Neural crest cell (in vitro differentiated cells): ENCODE results near the gene STPG1. TPM values are rescaled to one million over a fixed set of nuclear protein-coding genes. Genes with fewer than 3 reads are reported as not detected.

Experiments
- DNase-seq: peaks from one replicate; pipeline ENCODE4 v3.0.0; 2021; ENCODE audit warnings: low read depth, mixed read lengths, low spot score
- H3K27ac Mint-ChIP-seq: one replicate; pipeline ENCODE4 v1.8.0; 2021; ENCODE audit warnings: mild to moderate bottlenecking, mixed read lengths; ENCODE audit not compliant: unreplicated experiment
- H3K27me3 Mint-ChIP-seq: 2 replicates; pipeline ENCODE4 v1.8.0; 2021; ENCODE audit warnings: low read depth, mild to moderate bottlenecking, mixed read lengths
- H3K36me3 Mint-ChIP-seq: 2 replicates; pipeline ENCODE4 v1.8.0; 2021; ENCODE audit warnings: low read depth, mild to moderate bottlenecking, mixed read lengths
- H3K4me1 Mint-ChIP-seq: 2 replicates; pipeline ENCODE4 v1.8.0; 2021; ENCODE audit warnings: mixed read lengths
- H3K4me3 Mint-ChIP-seq: one replicate; pipeline ENCODE4 v1.8.0; 2021; ENCODE audit warnings: mild to moderate bottlenecking, mixed read lengths
- H3K9me3 Mint-ChIP-seq: 2 replicates; pipeline ENCODE4 v1.8.0; 2021; ENCODE audit warnings: mixed read lengths
- CTCF ChIP-seq: fragments of 200-600 bp; sonication (generic); conservative IDR thresholded peaks from 2 replicates; pipeline ENCODE4 v1.5.0; 2021; ENCODE audit warnings: antibody characterized with exemption, mild to moderate bottlenecking
- total RNA-seq: library from RNA; stranded (reverse); gene quantifications from 2 replicates; pipeline ENCODE4 v1.2.1, GENCODE V29; 2021

STPG1 gene
- total RNA-seq, 1 donor from 2014 or later, result 7.7 TPM

- DNase-seq, result no peak
- peaks cover 89% of the 10 kb centered on the region for H3K27me3 Mint-ChIP-seq
- H3K4me3 Mint-ChIP-seq, result no peak overlapping the region
- H3K36me3 Mint-ChIP-seq, result no peaks in the 10 kb centered on the region
- no peaks in the 10 kb centered on the region for H3K9me3 Mint-ChIP-seq
- peaks cover 19% of the 10 kb centered on the region for H3K4me1 Mint-ChIP-seq
- no peak for TF ChIP-seq CTCF
- H3K27ac Mint-ChIP-seq, result no peak overlapping the region
Measured at GRCh38 chr1:24319962-24320361, 93.6 kb downstream of the STPG1 start.

GRCh38 chr1:24319312-24319863, 94.2 kb downstream of the STPG1 start, which contains the start of gene GRHL3:
TSS of gene GRHL3 (plus strand) at chr1:24319357. CDS start at chr1:24319552, 195 bp downstream.
- H3K9me3 Mint-ChIP-seq, result no peaks in the 10 kb centered on the region
- peaks cover 19% of the 10 kb centered on the region for H3K4me1 Mint-ChIP-seq
- H3K27ac Mint-ChIP-seq, result no peak within 1 kb of the TSS
- H3K36me3 Mint-ChIP-seq, result no peaks in the 10 kb centered on the region
- no peak for TF ChIP-seq CTCF
- peak within 1 kb of the TSS; percentile 44 for H3K4me3 Mint-ChIP-seq
- H3K27me3 Mint-ChIP-seq, result peaks cover 87% of the 10 kb centered on the region
- no peak for DNase-seq

GRCh38 chr1:24318615-24319311, 94.8 kb downstream of the STPG1 start:
- H3K27ac Mint-ChIP-seq, result no peak overlapping the region
- peaks cover 81% of the 10 kb centered on the region for H3K27me3 Mint-ChIP-seq
- H3K9me3 Mint-ChIP-seq, result no peaks in the 10 kb centered on the region
- H3K4me1 Mint-ChIP-seq, result peaks cover 19% of the 10 kb centered on the region
- DNase-seq, result no peak
- no peaks in the 10 kb centered on the region for H3K36me3 Mint-ChIP-seq
- no peak for TF ChIP-seq CTCF
- H3K4me3 Mint-ChIP-seq, result peak overlapping the region; percentile 44

GRCh38 chr1:24317956-24318614, 95.5 kb downstream of the STPG1 start:
- TF ChIP-seq CTCF, result no peak
- H3K27ac Mint-ChIP-seq, result no peak overlapping the region
- H3K4me1 Mint-ChIP-seq, result peaks cover 19% of the 10 kb centered on the region
- DNase-seq, result no peak
- peak overlapping the region; percentile 44 for H3K4me3 Mint-ChIP-seq
- H3K27me3 Mint-ChIP-seq, result peaks cover 76% of the 10 kb centered on the region
- no peaks in the 10 kb centered on the region for H3K36me3 Mint-ChIP-seq
- H3K9me3 Mint-ChIP-seq, result no peaks in the 10 kb centered on the region

GRCh38 chr1:24317081-24317480, 96.5 kb downstream of the STPG1 start:
- no peak overlapping the region for H3K4me3 Mint-ChIP-seq
- H3K36me3 Mint-ChIP-seq, result no peaks in the 10 kb centered on the region
- H3K9me3 Mint-ChIP-seq, result no peaks in the 10 kb centered on the region
- peaks cover 66% of the 10 kb centered on the region for H3K27me3 Mint-ChIP-seq
- H3K27ac Mint-ChIP-seq, result no peak overlapping the region
- peaks cover 15% of the 10 kb centered on the region for H3K4me1 Mint-ChIP-seq
- no peak for DNase-seq
- no peak for TF ChIP-seq CTCF
